GM19372 (cell line): ENCODE data around the gene GAGE12E.
"Not testable (repeated sequence)": the region's sequence is repeated elsewhere in the genome, so short reads cannot be mapped to it uniquely, and the experiment has no call there.

Experiments
- ATAC-seq: cut with Tn5 transposase; IDR thresholded peaks from one replicate; pipeline ENCODE4 v1.9.1; 2021; ENCODE audit warnings: mild to moderate bottlenecking, low read depth, moderate library complexity; ENCODE audit not compliant: unreplicated experiment

Gene GAGE12E

GRCh38 chrX:49550989-49551388 lies at the start of gene GAGE12E:
TSS of gene GAGE12E (plus strand) at chrX:49551289. CDS start at chrX:49552444, 1,155 bp downstream.
- ATAC-seq, result not testable (repeated sequence)

GRCh38 chrX:49531877-49532276 lies 19.2 kb upstream of the GAGE12E start, which contains the start of gene GAGE12C:
TSS of gene GAGE12C (plus strand) at chrX:49532177. CDS start at chrX:49533332, 1,155 bp downstream.
- not testable (repeated sequence) for ATAC-seq

- not testable (repeated sequence) for ATAC-seq
Observed at GRCh38 chrX:49541433-49541832, 9.7 kb upstream of the GAGE12E start, which contains the start of gene GAGE12D. TSS of gene GAGE12D (plus strand) at chrX:49541733. CDS start at chrX:49542888, 1,155 bp downstream.

- not testable (repeated sequence) for ATAC-seq
Observed at GRCh38 chrX:49560542-49560941, 9.5 kb downstream of the GAGE12E start, which contains the start of gene GAGE12F. TSS of gene GAGE12F (plus strand) at chrX:49560842. CDS start at chrX:49561997, 1,155 bp downstream.

GRCh38 chrX:49568728-49569127 lies 17.6 kb downstream of the GAGE12E start:
- not testable (repeated sequence) for ATAC-seq

- not testable (repeated sequence) for ATAC-seq
Observed at GRCh38 chrX:49569152-49569551, 18.1 kb downstream of the GAGE12E start.

- not testable (repeated sequence) for ATAC-seq
Observed at GRCh38 chrX:49570100-49570499, 19.0 kb downstream of the GAGE12E start, which contains the start of gene GAGE12G. TSS of gene GAGE12G (plus strand) at chrX:49570400. CDS start at chrX:49571555, 1,155 bp downstream.

- ATAC-seq, result not testable (repeated sequence)
Observed at GRCh38 chrX:49579649-49580048, 28.6 kb downstream of the GAGE12E start, which contains the start of gene GAGE12H. TSS of gene GAGE12H (plus strand) at chrX:49579949. CDS start at chrX:49581104, 1,155 bp downstream.

- ATAC-seq, result not testable (repeated sequence)
Observed at GRCh38 chrX:49589196-49589595, 38.1 kb downstream of the GAGE12E start, which contains the start of gene GAGE2A. TSS of gene GAGE2A (plus strand) at chrX:49589496. CDS start at chrX:49590651, 1,155 bp downstream.

GRCh38 chrX:49589769-49590478 lies 38.8 kb downstream of the GAGE12E start:
- not testable (repeated sequence) for ATAC-seq

- ATAC-seq, result not testable (repeated sequence)
Observed at GRCh38 chrX:49590488-49590887, 39.4 kb downstream of the GAGE12E start.

GRCh38 chrX:49598720-49599119 lies 47.6 kb downstream of the GAGE12E start, which contains the start of gene GAGE1:
TSS of gene GAGE1 (plus strand) at chrX:49599020. CDS start at chrX:49600175, 1,155 bp downstream.
- ATAC-seq, result not testable (repeated sequence)
